B cell (primary cell): ENCODE results near the gene AGAP1. TPM values are rescaled to one million over a fixed set of nuclear protein-coding genes. Genes with fewer than 3 reads are reported as not detected.

ENCODE experiments used
- ATAC-seq: fragments of 200-7000 bp; cut with Tn5 transposase; one replicate; pipeline ENCODE4 v1.10.0; 2021; ENCODE audit warnings: low read depth, mild to moderate bottlenecking, moderate number of reproducible peaks, moderate library complexity
- CTCF ChIA-PET: fragments of 350-600 bp; sonication (Branson Sonifier 250); formaldehyde crosslinking; loops from one replicate; lab custom pipeline; 2021; ENCODE audit warnings: antibody characterized with exemption, inconsistent platforms; lab: Charles Lee
- POLR2A ChIA-PET: fragments of 350-600 bp; sonication (Branson Sonifier 250); formaldehyde crosslinking; loops from one replicate; lab custom pipeline; 2021; ENCODE audit warnings: antibody characterized with exemption; lab: Charles Lee
- DNase-seq: peaks from one replicate; pipeline ENCODE4 v3.0.0; 2013
- H2AFZ ChIP-seq: 2 replicates; pipeline ENCODE4 v1.6.1; 2012; ENCODE audit warnings: mild to moderate bottlenecking, low read depth, low read length; ENCODE audit not compliant: insufficient read depth, poor library complexity, severe bottlenecking
- H3K27ac ChIP-seq, 2 donors: 1 replicate in 1 of 2; 2 replicates in 1 of 2; pipeline ENCODE4 v1.5.1; 2012 to 2013; ENCODE audit warnings: low read length in 2 of 2, mild to moderate bottlenecking in 2 of 2, moderate library complexity in 1 of 2
- H3K27me3 ChIP-seq, 4 experiments: fragments of 200-600 bp in 1 of 4; sonication (generic) in 1 of 4; replicated peaks in 1 of 4; 1 replicate in 2 of 4; 2 replicates in 2 of 4; pipeline versions ENCODE4 v1.6.1 to v1.7.0; 2013 to 2016; ENCODE audit warnings: low read length in 3 of 4, mild to moderate bottlenecking in 2 of 4, mixed read lengths in 1 of 4, moderate library complexity in 1 of 4; ENCODE audit not compliant: insufficient read depth in 4 of 4, control insufficient read depth in 3 of 4; ENCODE audit errors: control extremely low read depth in 1 of 4
- H3K36me3 ChIP-seq, 2 experiments: replicated peaks in 1 of 2; 1 replicate in 1 of 2; 2 replicates in 1 of 2; pipeline versions ENCODE4 v1.6.1 to v1.7.1; 2013; ENCODE audit warnings: low read length in 1 of 2; ENCODE audit not compliant: insufficient read depth in 2 of 2, control insufficient read depth in 1 of 2; ENCODE audit errors: control extremely low read depth in 1 of 2, extremely low read depth in 1 of 2
- H3K4me1 ChIP-seq, 2 donors: fragments of 200-600 bp in 1 of 2; sonication (generic) in 1 of 2; 1 replicate in 1 of 2; 2 replicates in 1 of 2; pipeline versions ENCODE4 v1.5.1 to v1.6.1; 2013 to 2017; ENCODE audit warnings: low read length in 2 of 2; ENCODE audit not compliant: control insufficient read depth in 2 of 2, insufficient read depth in 2 of 2
- H3K4me2 ChIP-seq: replicated peaks from 2 replicates; pipeline ENCODE3; 2012; ENCODE audit warnings: mild to moderate bottlenecking, low read depth, low read length; ENCODE audit not compliant: poor library complexity, severe bottlenecking
- H3K4me3 ChIP-seq, 5 experiments: fragments of 200-600 bp in 1 of 5; sonication (generic) in 1 of 5; 1 replicate in 3 of 5; 2 replicates in 2 of 5; pipeline versions ENCODE4 v1.5.1 to v1.7.0; 2011 to 2016; ENCODE audit warnings: low read length in 4 of 5, mild to moderate bottlenecking in 4 of 5, low read depth in 2 of 5, control low read depth in 1 of 5, moderate library complexity in 1 of 5; ENCODE audit not compliant: insufficient read depth in 1 of 5; ENCODE audit errors: control extremely low read depth in 1 of 5, extremely low read depth in 1 of 5
- H3K79me2 ChIP-seq: fragments of 200-600 bp; sonication (generic); one replicate; pipeline ENCODE4 v1.6.0; 2016; ENCODE audit warnings: low read length; ENCODE audit not compliant: control insufficient read depth, insufficient read depth
- H3K9ac ChIP-seq: fragments of 200-600 bp; sonication (generic); 2 replicates; pipeline ENCODE4 v1.6.1; 2017; ENCODE audit warnings: mild to moderate bottlenecking, low read length, moderate library complexity
- H3K9me3 ChIP-seq, 3 donors: one replicate each; pipeline versions ENCODE4 v1.6.1 to v1.7.1; 2013; ENCODE audit warnings: low read length in 2 of 3; ENCODE audit not compliant: control insufficient read depth in 2 of 3, insufficient read depth in 1 of 3; ENCODE audit errors: control extremely low read depth in 1 of 3
- H4K20me1 ChIP-seq: 2 replicates; pipeline ENCODE4 v1.6.0; 2012; ENCODE audit warnings: mild to moderate bottlenecking, low read length; ENCODE audit not compliant: insufficient read depth, control insufficient read depth, poor library complexity, severe bottlenecking
- H3K27ac Mint-ChIP-seq: one replicate; pipeline ENCODE4 v1.8.0; 2021; ENCODE audit warnings: mixed read lengths
- H3K27me3 Mint-ChIP-seq: one replicate; pipeline ENCODE4 v1.8.0; 2021; ENCODE audit warnings: mixed read lengths
- H3K4me1 Mint-ChIP-seq: one replicate; pipeline ENCODE4 v1.8.0; 2021; ENCODE audit warnings: mixed read lengths
- H3K4me3 Mint-ChIP-seq: one replicate; pipeline ENCODE4 v1.8.0; 2021; ENCODE audit warnings: mixed read lengths
- H3K9me3 Mint-ChIP-seq: one replicate; pipeline ENCODE4 v1.8.0; 2022; ENCODE audit warnings: mixed read lengths; ENCODE audit not compliant: insufficient read depth
- EZH2 ChIP-seq: IDR thresholded peaks from 2 replicates; pipeline ENCODE4 v1.6.1; 2012; ENCODE audit warnings: borderline replicate concordance, low read depth, mild to moderate bottlenecking, moderate library complexity, low read length; ENCODE audit not compliant: insufficient read depth, poor library complexity, severe bottlenecking
- WGBS: methylation state at CpG from one replicate; pipeline ENCODE4 v1.1.5; 2013; ENCODE audit warnings: missing lambda C conversion rate; ENCODE audit not compliant: insufficient coverage; 5-methylcytosine and 5-hydroxymethylcytosine counted together
- intact Hi-C: fragments of 100-400 bp; cut with micrococcal nuclease; formaldehyde crosslinking; loops from one replicate; pipeline ENCODE4 v1.10.0; 2022
- polyA plus RNA-seq: library from polyadenylated mRNA; depleted of rRNA; stranded (reverse); fragments of >200 nt; gene quantifications from 2 replicates; pipeline ENCODE4 v1.2.3, GENCODE V29; 2012
- total RNA-seq, 2 donors: library from RNA; stranded (reverse); fragments of 120-200 nt in 1 of 2; gene quantifications; 1 replicate in 1 of 2; 2 replicates in 1 of 2; pipeline versions ENCODE4 v1.2.3 to v1.2.4, GENCODE V29; 2013 to 2022
- TF ChIP-seq, protein P1 (sequence below): fragments of 200-600 bp; IDR thresholded peaks from one replicate; pipeline ENCODE4 v1.8.0; 2022; ENCODE audit warnings: antibody characterized with exemption, mild to moderate bottlenecking

The AGAP1 gene
- total and polyA plus RNA-seq, 2 donors (not counting 1 experiment from before 2014, with no cell fraction given), result 0.01 TPM; not detected in 1

DNA sequence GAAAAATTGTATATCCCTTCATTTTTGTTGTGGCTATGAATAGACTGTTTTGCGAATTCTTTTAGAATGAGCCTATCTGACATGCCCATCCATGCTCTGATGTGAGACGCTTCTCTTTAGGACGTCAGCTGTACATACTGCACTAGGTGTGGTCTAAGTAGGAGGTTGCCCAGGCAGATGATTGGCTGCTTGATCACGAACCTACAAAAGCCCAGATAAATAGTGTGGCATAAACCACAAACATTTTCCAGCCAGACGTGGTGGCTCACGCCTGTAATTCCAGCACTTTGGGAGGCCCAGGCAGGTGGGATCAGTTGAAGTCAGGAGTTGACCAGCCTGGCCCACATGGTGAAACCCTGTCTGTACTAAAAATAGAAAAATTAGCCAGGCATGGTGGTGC lies 251.8 kb downstream of the AGAP1 start:
- peaks cover 17% of the 10 kb centered on the region for H3K27me3 Mint-ChIP-seq
- TF ChIP-seq, protein P1, sequence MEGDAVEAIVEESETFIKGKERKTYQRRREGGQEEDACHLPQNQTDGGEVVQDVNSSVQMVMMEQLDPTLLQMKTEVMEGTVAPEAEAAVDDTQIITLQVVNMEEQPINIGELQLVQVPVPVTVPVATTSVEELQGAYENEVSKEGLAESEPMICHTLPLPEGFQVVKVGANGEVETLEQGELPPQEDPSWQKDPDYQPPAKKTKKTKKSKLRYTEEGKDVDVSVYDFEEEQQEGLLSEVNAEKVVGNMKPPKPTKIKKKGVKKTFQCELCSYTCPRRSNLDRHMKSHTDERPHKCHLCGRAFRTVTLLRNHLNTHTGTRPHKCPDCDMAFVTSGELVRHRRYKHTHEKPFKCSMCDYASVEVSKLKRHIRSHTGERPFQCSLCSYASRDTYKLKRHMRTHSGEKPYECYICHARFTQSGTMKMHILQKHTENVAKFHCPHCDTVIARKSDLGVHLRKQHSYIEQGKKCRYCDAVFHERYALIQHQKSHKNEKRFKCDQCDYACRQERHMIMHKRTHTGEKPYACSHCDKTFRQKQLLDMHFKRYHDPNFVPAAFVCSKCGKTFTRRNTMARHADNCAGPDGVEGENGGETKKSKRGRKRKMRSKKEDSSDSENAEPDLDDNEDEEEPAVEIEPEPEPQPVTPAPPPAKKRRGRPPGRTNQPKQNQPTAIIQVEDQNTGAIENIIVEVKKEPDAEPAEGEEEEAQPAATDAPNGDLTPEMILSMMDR, result no peak
- TF ChIP-seq EZH2, result no peak
- H3K9me3 Mint-ChIP-seq, result no peaks in the 10 kb centered on the region
- Histone ChIP-seq H3K9ac (no peak overlapping the region), H3K27ac (no peak overlapping the region), H3K9me3 (no peaks in the 10 kb centered on the region), H3K36me3 (no peaks in the 10 kb centered on the region), H4K20me1 (no peaks in the 10 kb centered on the region), H3K4me2 (no peak overlapping the region), H3K27me3 (peaks cover 0 to 2% (median 0%) of the 10 kb centered on the region in 4 experiments), H2AFZ (no peak overlapping the region), H3K4me1 (no peaks in the 10 kb centered on the region), H3K79me2 (no peaks in the 10 kb centered on the region), H3K4me3 (no peak overlapping the region)
- H3K27ac Mint-ChIP-seq, result no peak overlapping the region
- no peaks in the 10 kb centered on the region for H3K4me1 Mint-ChIP-seq
- ChIA-PET POLR2A (no interaction called here), CTCF (interaction anchor here (0.6 to 3.0 kb wide), 15 partner anchors 10 to 1181 kb away, joined by 3 to 11 read pairs (median 4); no protein-coding TSS in a partner anchor)
- DNase-seq (no peak), ATAC-seq (no peak)
- WGBS, result 91% methylated on average over 5 of the region's 6 CpGs
- intact Hi-C loops, result loop anchor here (5.0 kb wide), 1 partner anchor 608 kb away; no protein-coding TSS in a partner anchor
- no peak overlapping the region for H3K4me3 Mint-ChIP-seq

- no peaks in the 10 kb centered on the region for H3K79me2 ChIP-seq
- Mint-ChIP-seq H3K4me3 (no peak overlapping the region), H3K27ac (no peak overlapping the region), H3K9me3 (no peaks in the 10 kb centered on the region), H3K4me1 (no peaks in the 10 kb centered on the region), H3K27me3 (peaks cover 21% of the 10 kb centered on the region)
- H2AFZ ChIP-seq, result no peak overlapping the region
- intact Hi-C loops, result loop anchor here (5.0 kb wide), 1 partner anchor 609 kb away; no protein-coding TSS in a partner anchor
- CTCF ChIA-PET, result interaction anchor here (0.6 to 3.0 kb wide), 16 partner anchors 9 to 1954 kb away, joined by 3 to 11 read pairs (median 4); no protein-coding TSS in a partner anchor
- no peaks in the 10 kb centered on the region for H3K9me3 ChIP-seq
- WGBS, result 44% methylated on average over 8 of the region's 12 CpGs
- DNase-seq (peak; percentile 51), ATAC-seq (peak; percentile 54)
- H3K27ac ChIP-seq, result no peak overlapping the region
- no peaks in the 10 kb centered on the region for H4K20me1 ChIP-seq
- TF ChIP-seq, protein P1, result peak; percentile 77
- TF ChIP-seq EZH2, result no peak
- POLR2A ChIA-PET, result no interaction called here
- H3K36me3 ChIP-seq, result no peaks in the 10 kb centered on the region
- H3K4me3 ChIP-seq, result no peak overlapping the region
- peaks cover 0 to 2% (median 0%) of the 10 kb centered on the region in 4 experiments for H3K27me3 ChIP-seq
- H3K4me2 ChIP-seq, result no peak overlapping the region
- no peaks in the 10 kb centered on the region for H3K4me1 ChIP-seq
- no peak overlapping the region for H3K9ac ChIP-seq
These were observed 252.6 kb downstream of the AGAP1 start for GRCh38 chr2:235746257-235746934.
